GM12878 (cell line): ENCODE results near the gene GTF2F2. TPM values are rescaled to one million over a fixed set of nuclear protein-coding genes. Genes with fewer than 3 reads are reported as not detected.

Source experiments
- ATAC-seq: fragments of 200-7000 bp; cut with Tn5 transposase; 3 replicates; pipeline ENCODE4 v1.9.1; 2020; ENCODE audit warnings: mild to moderate bottlenecking, moderate library complexity
- BruUV-seq: library from RNA; stranded (reverse); fragments of 400-500 nt; replicated peaks from 2 replicates; lab custom pipeline; 2021; lab: Mats Ljungman, UMichigan
- CTCF ChIA-PET: fragments of 300-600 bp; sonication (Branson Sonifier 250); formaldehyde crosslinking; extraction: SDS; loops from one replicate; lab custom pipeline; 2021; ENCODE audit warnings: inconsistent platforms; lab: Yijun Ruan, JAX
- POLR2A ChIA-PET: fragments of 350-600 bp; formaldehyde crosslinking; extraction: SDS; loops from one replicate; lab custom pipeline; 2021; ENCODE audit warnings: inconsistent platforms; lab: Charles Lee
- RAD21 ChIA-PET: fragments of 300-600 bp; sonication (Branson Sonifier 250); formaldehyde crosslinking; loops from one replicate; lab custom pipeline; 2023; ENCODE audit warnings: antibody characterized with exemption; ENCODE audit not compliant: unreplicated experiment; lab: Charles Lee
- SMC1A ChIA-PET: fragments of 300-600 bp; sonication (Branson Sonifier 250); formaldehyde crosslinking; loops from one replicate; lab custom pipeline; 2023; ENCODE audit not compliant: unreplicated experiment, uncharacterized antibody; lab: Charles Lee
- DNase-seq: peaks from one replicate; pipeline ENCODE4 v3.0.0-alpha.2; 2011; ENCODE audit warnings: low read depth, low spot score
- FAIRE-seq: peaks from 3 replicates; lab custom pipeline; 2011; peaks lifted over from hg19 to GRCh38; lab: Jason Lieb, UNC
- H2AFZ ChIP-seq: 2 replicates; pipeline ENCODE4 v1.6.0; 2011; ENCODE audit warnings: low read depth, low read length, control low read depth; ENCODE audit not compliant: control insufficient read depth
- H3K27ac ChIP-seq: 2 replicates; pipeline ENCODE4 v1.5.1; 2011; ENCODE audit warnings: control low read depth; ENCODE audit not compliant: control insufficient read depth, insufficient read depth
- H3K27me3 ChIP-seq, 2 experiments: replicated peaks in 1 of 2; 2 replicates each; pipeline versions ENCODE4 v1.6.0 to v1.6.1; 2011; ENCODE audit warnings: low read length in 1 of 2; ENCODE audit not compliant: control insufficient read depth in 2 of 2, insufficient read depth in 2 of 2
- H3K36me3 ChIP-seq, 2 experiments: 2 replicates each; pipeline ENCODE4 v1.5.1; 2011; ENCODE audit warnings: low read length in 1 of 2; ENCODE audit not compliant: control insufficient read depth in 2 of 2, insufficient read depth in 2 of 2
- H3K4me1 ChIP-seq: 2 replicates; pipeline ENCODE4 v1.6.1; 2011; ENCODE audit warnings: mild to moderate bottlenecking, low read length, moderate library complexity, mixed read lengths; ENCODE audit not compliant: control insufficient read depth, insufficient read depth
- H3K4me2 ChIP-seq: 2 replicates; pipeline ENCODE4 v1.6.0; 2011; ENCODE audit warnings: control low read depth; ENCODE audit not compliant: control insufficient read depth, insufficient read depth
- H3K4me3 ChIP-seq: fragments of 200-600 bp; sonication (generic); 2 replicates; pipeline ENCODE4 v1.5.1; 2016
- H3K79me2 ChIP-seq: 2 replicates; pipeline ENCODE4 v1.6.0; 2011; ENCODE audit warnings: low read length; ENCODE audit not compliant: control insufficient read depth, insufficient read depth
- H3K9ac ChIP-seq: 2 replicates; pipeline ENCODE4 v1.8.0; 2011; ENCODE audit warnings: low read length, control low read depth, mixed read lengths; ENCODE audit not compliant: control insufficient read depth, insufficient read depth
- H3K9me3 ChIP-seq: replicated peaks from 3 replicates; pipeline ENCODE4 v1.5.1; 2011; ENCODE audit warnings: mild to moderate bottlenecking, low read length; ENCODE audit not compliant: control insufficient read depth, insufficient read depth
- H4K20me1 ChIP-seq: 2 replicates; pipeline ENCODE4 v1.6.0; 2011; ENCODE audit not compliant: control insufficient read depth, insufficient read depth
- BCLAF1 ChIP-seq: fragments of 450-650 bp; IDR thresholded peaks from 2 replicates; pipeline ENCODE4 v1.6.1; 2017; ENCODE audit warnings: antibody characterized with exemption, mild to moderate bottlenecking, moderate library complexity
- BRCA1 ChIP-seq: IDR thresholded peaks from 2 replicates; pipeline ENCODE4 v1.6.1; 2011; ENCODE audit warnings: low read depth, low read length, improper control_type of control experiment
- CBX3 ChIP-seq: fragments of 200-600 bp; sonication (generic); IDR thresholded peaks from 2 replicates; pipeline ENCODE4 v1.6.1; 2016; ENCODE audit warnings: low read depth, borderline replicate concordance
- CHD2 ChIP-seq: IDR thresholded peaks from 2 replicates; pipeline ENCODE4 v1.6.1; 2011; ENCODE audit warnings: low read depth, low read length, improper control_type of control experiment, borderline replicate concordance
- IKZF1 ChIP-seq: fragments of 450-650 bp; conservative IDR thresholded peaks from 2 replicates; pipeline ENCODE4 v1.6.1; 2017; ENCODE audit warnings: antibody characterized with exemption, mild to moderate bottlenecking
- NBN ChIP-seq: fragments of 450-650 bp; IDR thresholded peaks from 2 replicates; pipeline ENCODE4 v1.6.1; 2016
- RCOR1 ChIP-seq: conservative IDR thresholded peaks from 2 replicates; pipeline ENCODE4 v1.6.1; 2012; ENCODE audit warnings: low read depth, low read length, improper control_type of control experiment
- SIN3A ChIP-seq: IDR thresholded peaks from 2 replicates; pipeline ENCODE4 v1.6.1; 2012; ENCODE audit warnings: low read depth, low read length, improper control_type of control experiment
- SMAD5 ChIP-seq: IDR thresholded peaks from 2 replicates; pipeline ENCODE4 v1.6.1; 2016; ENCODE audit warnings: antibody characterized with exemption, low read depth
- SREBF1 ChIP-seq: IDR thresholded peaks from 2 replicates; pipeline ENCODE4 v1.6.1; 2012; ENCODE audit warnings: mild to moderate bottlenecking, low read length
- SREBF2 ChIP-seq: IDR thresholded peaks from 2 replicates; pipeline ENCODE4 v1.6.1; 2012; ENCODE audit warnings: mild to moderate bottlenecking, low read length
- SUPT20H ChIP-seq: IDR thresholded peaks from 2 replicates; pipeline ENCODE4 v1.6.1; 2011; ENCODE audit warnings: low read depth, mild to moderate bottlenecking, low read length, moderate library complexity, borderline replicate concordance; ENCODE audit not compliant: control insufficient read depth
- TBL1XR1 ChIP-seq: IDR thresholded peaks from 2 replicates; pipeline ENCODE4 v1.6.1; 2012; ENCODE audit warnings: low read depth, low read length, improper control_type of control experiment
- TCF12 ChIP-seq: IDR thresholded peaks from 2 replicates; pipeline ENCODE4 v1.6.1; 2011; ENCODE audit warnings: low read depth, mild to moderate bottlenecking, low read length
- USF2 ChIP-seq: IDR thresholded peaks from 2 replicates; pipeline ENCODE4 v1.6.1; 2011; ENCODE audit warnings: low read depth, low read length, improper control_type of control experiment, borderline replicate concordance
- WRNIP1 ChIP-seq: IDR thresholded peaks from 2 replicates; pipeline ENCODE4 v1.6.1; 2011; ENCODE audit warnings: low read depth, low read length, improper control_type of control experiment, borderline replicate concordance
- ZNF274 ChIP-seq: IDR thresholded peaks from one replicate; pipeline ENCODE4 v1.8.0; 2011; ENCODE audit not compliant: insufficient read length, insufficient read depth
- ZSCAN29 ChIP-seq: fragments of 450-650 bp; IDR thresholded peaks from 2 replicates; pipeline ENCODE4 v1.6.1; 2017; ENCODE audit warnings: mild to moderate bottlenecking, moderate library complexity
- WGBS: methylation state at CpG from one replicate; pipeline ENCODE4 v1.1.6; 2016; ENCODE audit warnings: low lambda C conversion rate; ENCODE audit not compliant: insufficient replicate concordance, insufficient coverage; ENCODE audit errors: missing lambda C conversion rate; 5-methylcytosine and 5-hydroxymethylcytosine counted together
- in situ Hi-C: fragments of 300-500 bp; cut with MboI; formaldehyde crosslinking; loops from 9 replicates; pipeline ENCODE4 v1.14.3; 2018; ENCODE audit warnings: mixed read lengths
- intact Hi-C: fragments of 100-400 bp; cut with micrococcal nuclease; formaldehyde crosslinking; loops from one replicate; pipeline ENCODE4 v1.14.2; 2022; ENCODE audit not compliant: unreplicated experiment
- polyA plus RNA-seq, 11 experiments: library from polyadenylated mRNA; depleted of rRNA in 4 of 11; unstranded in 6 of 11; stranded (reverse) in 5 of 11; fragments of >200 nt; fragmentation: Nextera tagmentation in 4 of 11; fragmentation: Illumina TruSeq in 1 of 11; extraction: Ambion mirVana in 4 of 11; extraction: Trizol in 1 of 11; gene quantifications; 1 replicate in 1 of 11; 2 replicates in 10 of 11; pipeline versions ENCODE4 v1.2.1 to v1.2.3, GENCODE V29; 2011 to 2016; ENCODE audit warnings: inconsistent platforms in 2 of 11, missing spikeins in 2 of 11, low read depth in 1 of 11
- total RNA-seq, 4 experiments: library from RNA; depleted of rRNA in 3 of 4; stranded (reverse); fragments of >200 nt in 3 of 4; fragmentation: Illumina TruSeq in 1 of 4; extraction: Trizol in 1 of 4; gene quantifications; 2 replicates each; pipeline versions ENCODE4 v1.2.1 to v1.2.3, GENCODE V29; 2013 to 2021
- TF ChIP-seq, protein P1 (sequence below): IDR thresholded peaks from 2 replicates; pipeline ENCODE4 v1.6.1; 2012; ENCODE audit warnings: low read depth, low read length, improper control_type of control experiment
- TF ChIP-seq, protein P2 (sequence below): IDR thresholded peaks from 2 replicates; pipeline ENCODE4 v1.6.1; 2011; ENCODE audit warnings: borderline replicate concordance, low read depth, mild to moderate bottlenecking, moderate library complexity, mixed read lengths, low read length; ENCODE audit not compliant: insufficient read depth; ENCODE audit errors: extremely low read length

The GTF2F2 gene
- total and polyA plus RNA-seq, 10 of the 15 experiments (the other 5 are each of a cell fraction or from before 2014, with no cell fraction given) = 14.5 to 30.8 (median 22.6) TPM

DNA sequence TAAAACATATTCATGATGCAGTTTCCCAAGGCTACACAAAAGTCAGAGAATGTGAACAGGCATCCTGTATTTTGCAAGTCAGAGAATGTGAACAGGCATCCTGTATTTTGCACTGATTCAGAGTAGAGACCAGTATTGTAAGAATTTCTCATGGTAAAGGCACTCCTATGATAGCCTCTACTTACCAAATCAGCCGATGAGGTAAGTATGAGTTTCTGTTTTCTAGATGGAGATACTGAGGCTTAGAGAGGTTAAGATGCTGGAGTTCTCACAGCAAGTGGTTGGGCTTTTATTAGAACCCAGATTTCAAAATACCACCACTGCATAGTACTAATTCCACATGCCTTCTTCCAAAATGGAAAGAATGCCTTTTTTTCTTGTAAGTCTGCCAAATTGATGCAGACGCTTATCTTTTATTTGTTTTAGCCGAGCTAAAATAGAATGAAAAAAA is 208.4 kb downstream of the GTF2F2 start (continued):
- TF ChIP-seq BRCA1 (no peak), SMAD5 (no peak), SUPT20H (no peak), SIN3A (no peak), ZNF274 (no peak), ZSCAN29 (no peak), USF2 (no peak), SREBF2 (no peak), CHD2 (no peak)

- Histone ChIP-seq H3K4me2 (no peak overlapping the region), H3K4me3 (no peak overlapping the region), H3K4me1 (peaks cover 17% of the 10 kb centered on the region), H3K27ac (no peak overlapping the region), H3K27me3 (no peaks in the 10 kb centered on the region), H3K79me2 (peaks cover 6% of the 10 kb centered on the region), H3K36me3 (peaks cover 6 to 10% of the 10 kb centered on the region in 2 experiments), H3K9me3 (no peaks in the 10 kb centered on the region), H4K20me1 (no peaks in the 10 kb centered on the region), H2AFZ (no peak overlapping the region), H3K9ac (no peak overlapping the region)
- ATAC-seq (no peak), FAIRE-seq (no peak), DNase-seq (no peak)
- WGBS = 0% methylated on average over 1 of the region's 1 CpG
- ChIA-PET CTCF (interaction anchor here (1.5 to 2.2 kb wide), 3 partner anchors 13 to 40 kb away, joined by 3 to 13 read pairs (median 3); no protein-coding TSS in a partner anchor), SMC1A (interaction anchor here (1.9 kb wide), 1 partner anchor 15 kb away, joined by 4 read pairs; no protein-coding TSS in a partner anchor), POLR2A (interaction anchor here (0.7 to 2.2 kb wide), 3 partner anchors 10 to 36 kb away, joined by 3 to 22 read pairs (median 3); partner anchors contain the start of gene TPT1), RAD21 (no interaction called here)
- in situ Hi-C loops (no loop called here), intact Hi-C loops (no loop called here)
- BruUV-seq = no TSS peak
- no peak for TF ChIP-seq TCF12
- TF ChIP-seq WRNIP1 = no peak
- no peak for TF ChIP-seq SREBF1
- no peak for TF ChIP-seq RCOR1
- no peak for TF ChIP-seq TBL1XR1
- TF ChIP-seq, protein P1, sequence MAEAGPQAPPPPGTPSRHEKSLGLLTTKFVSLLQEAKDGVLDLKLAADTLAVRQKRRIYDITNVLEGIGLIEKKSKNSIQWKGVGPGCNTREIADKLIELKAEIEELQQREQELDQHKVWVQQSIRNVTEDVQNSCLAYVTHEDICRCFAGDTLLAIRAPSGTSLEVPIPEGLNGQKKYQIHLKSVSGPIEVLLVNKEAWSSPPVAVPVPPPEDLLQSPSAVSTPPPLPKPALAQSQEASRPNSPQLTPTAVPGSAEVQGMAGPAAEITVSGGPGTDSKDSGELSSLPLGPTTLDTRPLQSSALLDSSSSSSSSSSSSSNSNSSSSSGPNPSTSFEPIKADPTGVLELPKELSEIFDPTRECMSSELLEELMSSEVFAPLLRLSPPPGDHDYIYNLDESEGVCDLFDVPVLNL = no peak
- TF ChIP-seq, protein P2, sequence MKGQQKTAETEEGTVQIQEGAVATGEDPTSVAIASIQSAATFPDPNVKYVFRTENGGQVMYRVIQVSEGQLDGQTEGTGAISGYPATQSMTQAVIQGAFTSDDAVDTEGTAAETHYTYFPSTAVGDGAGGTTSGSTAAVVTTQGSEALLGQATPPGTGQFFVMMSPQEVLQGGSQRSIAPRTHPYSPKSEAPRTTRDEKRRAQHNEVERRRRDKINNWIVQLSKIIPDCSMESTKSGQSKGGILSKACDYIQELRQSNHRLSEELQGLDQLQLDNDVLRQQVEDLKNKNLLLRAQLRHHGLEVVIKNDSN = no peak
- no peak for TF ChIP-seq BCLAF1
- no peak for TF ChIP-seq IKZF1
- TF ChIP-seq ZNF274 = no peak
- TF ChIP-seq NBN = no peak
- TF ChIP-seq CBX3 = no peak
These were observed 210.9 kb downstream of the GTF2F2 start for GRCh38 chr13:45331123-45331619.
